Endothelial cell of umbilical vein (primary cell): ENCODE data around the gene TULP4. TPM values are rescaled to one million over a fixed set of nuclear protein-coding genes. Genes with fewer than 3 reads are reported as not detected.

Experiments
- BruUV-seq: library from RNA; stranded (reverse); fragments of 400-500 nt; replicated peaks from 2 replicates; lab custom pipeline; 2021; lab: Mats Ljungman, UMichigan
- CTCF ChIA-PET: fragments of 300-600, 350-600 bp; sonication (Branson Sonifier 250); formaldehyde crosslinking; loops from one replicate; lab custom pipeline; 2021; ENCODE audit warnings: antibody characterized with exemption, inconsistent platforms; lab: Charles Lee
- POLR2A ChIA-PET: fragments of 300-600, 350-600 bp; sonication (Branson Sonifier 250); formaldehyde crosslinking; loops from one replicate; lab custom pipeline; 2021; ENCODE audit warnings: antibody characterized with exemption, inconsistent platforms; lab: Charles Lee
- DNase-seq: peaks from one replicate; pipeline ENCODE4 v3.0.0-alpha.2; 2011; ENCODE audit warnings: low read depth, low spot score
- FAIRE-seq: peaks from 2 replicates; lab custom pipeline; 2011; peaks lifted over from hg19 to GRCh38; lab: Jason Lieb, UNC
- H2AFZ ChIP-seq: 2 replicates; pipeline ENCODE4 v1.6.0; 2012; ENCODE audit warnings: low read depth, low read length, control low read depth, inconsistent platforms
- H3K27ac ChIP-seq: 2 replicates; pipeline ENCODE4 v1.5.1; 2011; ENCODE audit warnings: low read depth, mild to moderate bottlenecking, control low read depth, low read length, moderate library complexity; ENCODE audit not compliant: insufficient read depth
- H3K27me3 ChIP-seq, 2 experiments: 2 replicates each; pipeline versions ENCODE4 v1.6.0 to v1.6.1; 2011; ENCODE audit warnings: low read length in 2 of 2, mixed read lengths in 1 of 2; ENCODE audit not compliant: control insufficient read depth in 2 of 2, insufficient read depth in 2 of 2
- H3K36me3 ChIP-seq, 2 experiments: 2 replicates in 1 of 2; 3 replicates in 1 of 2; pipeline ENCODE4 v1.5.1; 2011; ENCODE audit warnings: low read length in 2 of 2, mild to moderate bottlenecking in 1 of 2, moderate library complexity in 1 of 2; ENCODE audit not compliant: control insufficient read depth in 2 of 2, insufficient read depth in 2 of 2; ENCODE audit errors: extremely low read depth in 1 of 2
- H3K4me1 ChIP-seq: 3 replicates; pipeline ENCODE4 v1.5.1; 2011; ENCODE audit warnings: mild to moderate bottlenecking, low read length; ENCODE audit not compliant: control insufficient read depth, insufficient read depth; ENCODE audit errors: extremely low read depth
- H3K4me2 ChIP-seq: 2 replicates; pipeline ENCODE4 v1.6.1; 2011; ENCODE audit warnings: low read length, control low read depth, mixed read lengths; ENCODE audit not compliant: insufficient read depth
- H3K4me3 ChIP-seq, 3 experiments: fragments of 200-600 bp in 1 of 3; sonication (generic), shearing (Covaris generic) in 1 of 3; replicated peaks in 1 of 3; 2 replicates each; pipeline ENCODE4 v1.5.1; 2011 to 2016; ENCODE audit warnings: control low read depth in 3 of 3, low read length in 3 of 3, mild to moderate bottlenecking in 2 of 3, inconsistent platforms in 1 of 3, low read depth in 1 of 3, moderate library complexity in 1 of 3; ENCODE audit not compliant: insufficient read depth in 1 of 3
- H3K79me2 ChIP-seq: 2 replicates; pipeline ENCODE4 v1.6.0; 2012; ENCODE audit warnings: low read length, inconsistent platforms; ENCODE audit not compliant: control insufficient read depth, insufficient read depth
- H3K9ac ChIP-seq: replicated peaks from 2 replicates; pipeline ENCODE3; 2011; ENCODE audit warnings: low read length, control low read depth; ENCODE audit not compliant: insufficient read depth; ENCODE audit errors: extremely low read depth
- H3K9me1 ChIP-seq: replicated peaks from 3 replicates; pipeline ENCODE4 v1.6.0; 2011; ENCODE audit warnings: mild to moderate bottlenecking, low read length; ENCODE audit not compliant: control insufficient read depth, insufficient read depth; ENCODE audit errors: extremely low read depth
- H3K9me3 ChIP-seq: replicated peaks from 2 replicates; pipeline ENCODE4 v1.5.1; 2012; ENCODE audit warnings: low read length, inconsistent platforms; ENCODE audit not compliant: control insufficient read depth, insufficient read depth
- H4K20me1 ChIP-seq: replicated peaks from 2 replicates; pipeline ENCODE3; 2011; ENCODE audit warnings: mild to moderate bottlenecking, low read length; ENCODE audit not compliant: control insufficient read depth, insufficient read depth; ENCODE audit errors: extremely low read depth
- CTCF ChIP-seq, 2 donors: IDR thresholded peaks; 1 replicate in 1 of 2; 2 replicates in 1 of 2; pipeline ENCODE4 v1.5.1; 2011; ENCODE audit warnings: low read length in 2 of 2, mild to moderate bottlenecking in 2 of 2, moderate library complexity in 2 of 2, control low read depth in 1 of 2, inconsistent platforms in 1 of 2, low read depth in 1 of 2; ENCODE audit not compliant: insufficient read depth in 1 of 2; ENCODE audit errors: extremely low read depth in 1 of 2
- EZH2 ChIP-seq: IDR thresholded peaks from 2 replicates; pipeline ENCODE4 v1.6.1; 2012; ENCODE audit warnings: borderline replicate concordance, low read depth, mild to moderate bottlenecking, moderate library complexity, low read length, inconsistent platforms; ENCODE audit not compliant: severe bottlenecking
- FOS ChIP-seq: IDR thresholded peaks from 2 replicates; pipeline ENCODE4 v1.6.1; 2011; ENCODE audit warnings: mild to moderate bottlenecking, low read length, moderate library complexity, borderline replicate concordance; ENCODE audit not compliant: insufficient read depth
- GATA2 ChIP-seq: IDR thresholded peaks from 2 replicates; pipeline ENCODE4 v1.7.0; 2011; ENCODE audit warnings: low read depth, mild to moderate bottlenecking, moderate library complexity, mixed read lengths, low read length; ENCODE audit not compliant: insufficient read length, insufficient read depth
- JUN ChIP-seq: IDR thresholded peaks from 2 replicates; pipeline ENCODE4 v1.6.1; 2011; ENCODE audit warnings: borderline replicate concordance, low read depth; ENCODE audit not compliant: insufficient read length, insufficient read depth
- MAX ChIP-seq: IDR thresholded peaks from 2 replicates; pipeline ENCODE4 v1.6.1; 2011; ENCODE audit not compliant: insufficient read depth, insufficient read length
- MYC ChIP-seq: IDR thresholded peaks from one replicate; pipeline ENCODE4 v1.6.1; 2011; ENCODE audit warnings: mild to moderate bottlenecking, low read depth, low read length
- POLR2A ChIP-seq: IDR thresholded peaks from 2 replicates; pipeline ENCODE4 v1.6.1; 2012; ENCODE audit warnings: low read depth, mild to moderate bottlenecking, control low read depth, low read length
- POLR2AphosphoS5 ChIP-seq: IDR thresholded peaks from 2 replicates; pipeline ENCODE4 v1.6.1; 2012; ENCODE audit warnings: low read depth, mild to moderate bottlenecking, control low read depth, low read length, moderate library complexity; ENCODE audit not compliant: insufficient read depth
- dilution Hi-C: fragments of 300-500 bp; cut with MboI; formaldehyde crosslinking; loops from one replicate; pipeline ENCODE4 v1.15.0; 2019; ENCODE audit warnings: low sequenced_read_pairs; ENCODE audit not compliant: extremely low pct_ligation_motif_present
- intact Hi-C: fragments of 100-400 bp; cut with micrococcal nuclease; formaldehyde crosslinking; loops from one replicate; pipeline ENCODE4 v1.10.0; 2022
- polyA plus RNA-seq, 4 experiments: library from polyadenylated mRNA; depleted of rRNA in 3 of 4; stranded (reverse) in 3 of 4; unstranded in 1 of 4; fragments of >200 nt; gene quantifications; 2 replicates each; pipeline versions ENCODE4 v1.2.1 to v1.2.3, GENCODE V29; 2011 to 2012; ENCODE audit warnings: missing spikeins in 1 of 4
- total RNA-seq: library from RNA; stranded (reverse); gene quantifications from 2 replicates; pipeline ENCODE4 v1.2.3, GENCODE V29; 2021

TULP4 gene
- total and polyA plus RNA-seq, 2 donors (not counting 3 experiments of a cell fraction or from before 2014, with no cell fraction given), result 10.8 to 55.1 TPM

- FAIRE-seq, result no peak
- ChIA-PET POLR2A (interaction anchor here (0.7 kb wide), 1 partner anchor 101 kb away, joined by 3 read pairs; no protein-coding TSS in a partner anchor), CTCF (interaction anchor here (1.0 to 1.3 kb wide), 2 partner anchors 11 to 13 kb away, joined by 4 read pairs; no protein-coding TSS in a partner anchor)
- Histone ChIP-seq H3K79me2 (peaks cover 35% of the 10 kb centered on the region), H3K9me1 (no peaks in the 10 kb centered on the region), H3K9ac (no peak overlapping the region), H3K4me3 (no peak overlapping the region), H3K27ac (no peak overlapping the region), H2AFZ (no peak overlapping the region), H4K20me1 (peaks cover 5% of the 10 kb centered on the region), H3K36me3 (no peaks in the 10 kb centered on the region), H3K4me2 (no peak overlapping the region), H3K4me1 (peaks cover 19% of the 10 kb centered on the region), H3K9me3 (no peaks in the 10 kb centered on the region), H3K27me3 (no peaks in the 10 kb centered on the region)
- dilution Hi-C loops, result no loop called here
- BruUV-seq, result no TSS peak
- TF ChIP-seq GATA2 (no peak), MYC (no peak), JUN (no peak), POLR2AphosphoS5 (no peak)
- DNase-seq, result peak; percentile 51
- intact Hi-C loops, result no loop called here
Observed at GRCh38 chr6:158327211-158327610, 14.9 kb downstream of the TULP4 start.

GRCh38 chr6:158328952-158329351 is 16.7 kb downstream of the TULP4 start:
- H3K79me2 ChIP-seq, result peaks cover 28% of the 10 kb centered on the region
- TF ChIP-seq POLR2AphosphoS5 (no peak), EZH2 (no peak), CTCF (IDR thresholded peaks at IDR 0.05; ENCODE audit: extremely low read depth in 1 of 2, insufficient read depth in 1 of 2, low read depth in 1 of 2, low read length in 2 of 2) (no peak), GATA2 (no peak), POLR2A (no peak), MAX (no peak), FOS (no peak), MYC (no peak), JUN (no peak)
- ChIA-PET CTCF (interaction anchor here (0.6 to 1.5 kb wide), 6 partner anchors 25 to 98 kb away, joined by 3 to 4 read pairs (median 3); no protein-coding TSS in a partner anchor), POLR2A (no interaction called here)
- H3K4me1 ChIP-seq, result peaks cover 8% of the 10 kb centered on the region
- no peaks in the 10 kb centered on the region for H3K9me3 ChIP-seq
- H4K20me1 ChIP-seq, result peaks cover 5% of the 10 kb centered on the region
- no peak overlapping the region for H2AFZ ChIP-seq
- peaks cover 0 to 2% of the 10 kb centered on the region in 2 experiments for H3K36me3 ChIP-seq
- DNase-seq (no peak), FAIRE-seq (no peak)
- H3K9ac ChIP-seq, result no peak overlapping the region
- BruUV-seq, result no TSS peak
- dilution Hi-C loops (no loop called here), intact Hi-C loops (no loop called here)
- H3K4me3 ChIP-seq, result no peak overlapping the region
- no peaks in the 10 kb centered on the region for H3K9me1 ChIP-seq
- no peak overlapping the region for H3K4me2 ChIP-seq
- no peak overlapping the region for H3K27ac ChIP-seq
- H3K27me3 ChIP-seq, result no peaks in the 10 kb centered on the region
